ENCODE measurements around the gene DMAP1.

DMAP1 gene

GRCh38 chr1:44236490-44237272, 23.4 kb downstream of the DMAP1 start:
- H3K4me1 ChIP-seq (ENCODE audit: control insufficient read depth in 1 of 2, insufficient read depth in 2 of 2, low read length in 2 of 2): peaks cover 8 to 24% of the 10 kb centered on the region in 2 experiments
- H2AK5ac ChIP-seq (ENCODE audit: low read length): no peak overlapping the region
- H2BK12ac ChIP-seq (ENCODE audit: low read length): no peak overlapping the region
- H4K8ac ChIP-seq (ENCODE audit: low read depth, low read length): no peak overlapping the region
- H3K27ac ChIP-seq (ENCODE audit: low read depth, low read length): no peak overlapping the region
- no peaks in the 10 kb centered on the region for H3K79me2 ChIP-seq (ENCODE audit: control insufficient read depth, insufficient read depth, low read length, poor library complexity)
- no peak overlapping the region for H3K4ac ChIP-seq (ENCODE audit: low read depth, low read length)
- H3K18ac ChIP-seq (ENCODE audit: low read length): no peak overlapping the region
- H3K14ac ChIP-seq (ENCODE audit: low read length): no peak overlapping the region
- H3K79me1 ChIP-seq (ENCODE audit: low read length): no peaks in the 10 kb centered on the region
- H3K9me3 ChIP-seq (ENCODE audit: insufficient read depth, low read depth, low read length): no peaks in the 10 kb centered on the region
- no peak overlapping the region for H3K23ac ChIP-seq (ENCODE audit: low read length)
- no peak overlapping the region for H2AFZ ChIP-seq (ENCODE audit: insufficient read depth, low read length, poor library complexity)
- H4K12ac ChIP-seq (ENCODE audit: low read depth, low read length): no peak overlapping the region
- no peaks in the 10 kb centered on the region for H3K27me3 ChIP-seq (ENCODE audit: insufficient read depth, low read length)
- H2BK120ac ChIP-seq (ENCODE audit: insufficient read depth, low read length, poor library complexity): no peak overlapping the region
- H3K9ac ChIP-seq (ENCODE audit: low read length): no peak overlapping the region
- no peak overlapping the region for H4K91ac ChIP-seq (ENCODE audit: low read depth, low read length)
- H3K36me3 ChIP-seq (ENCODE audit: control insufficient read depth in 1 of 2, insufficient read depth in 2 of 2, low read length in 2 of 2): no peaks in the 10 kb centered on the region
- WGBS (ENCODE audit: extremely low coverage, insufficient coverage, insufficient read length): no CpG with 5 or more reads among the region's 8 CpGs
- no peak overlapping the region for H3K4me3 ChIP-seq (ENCODE audit: low read depth, low read length)
- no peak overlapping the region for H3K4me2 ChIP-seq (ENCODE audit: low read length)
- H2BK5ac ChIP-seq (ENCODE audit: low read depth, low read length, poor library complexity): no peak overlapping the region
- DNase-seq: no peak

GRCh38 chr1:44237721-44238457, 24.6 kb downstream of the DMAP1 start:
- no CpG with 5 or more reads among the region's 33 CpGs for WGBS (ENCODE audit: extremely low coverage, insufficient coverage, insufficient read length)

GRCh38 chr1:44238660-44239059, 25.4 kb downstream of the DMAP1 start:
- H2BK5ac ChIP-seq (ENCODE audit: low read depth, low read length, poor library complexity): no peak overlapping the region
- no peak overlapping the region for H2BK120ac ChIP-seq (ENCODE audit: insufficient read depth, low read length, poor library complexity)
- no peak overlapping the region for H4K8ac ChIP-seq (ENCODE audit: low read depth, low read length)
- no peak overlapping the region for H4K91ac ChIP-seq (ENCODE audit: low read depth, low read length)
- no peak overlapping the region for H3K9ac ChIP-seq (ENCODE audit: low read length)
- peaks cover 0 to 3% of the 10 kb centered on the region in 2 experiments for H3K36me3 ChIP-seq (ENCODE audit: control insufficient read depth in 1 of 2, insufficient read depth in 2 of 2, low read length in 2 of 2)
- H2AFZ ChIP-seq (ENCODE audit: insufficient read depth, low read length, poor library complexity): no peak overlapping the region
- no peak overlapping the region for H3K23ac ChIP-seq (ENCODE audit: low read length)
- peaks cover 8 to 27% of the 10 kb centered on the region in 2 experiments for H3K4me1 ChIP-seq (ENCODE audit: control insufficient read depth in 1 of 2, insufficient read depth in 2 of 2, low read length in 2 of 2)
- H2AK5ac ChIP-seq (ENCODE audit: low read length): no peak overlapping the region
- H2BK12ac ChIP-seq (ENCODE audit: low read length): no peak overlapping the region
- no peak overlapping the region for H4K12ac ChIP-seq (ENCODE audit: low read depth, low read length)
- DNase-seq: no peak
- H3K4me2 ChIP-seq (ENCODE audit: low read length): no peak overlapping the region
- H3K14ac ChIP-seq (ENCODE audit: low read length): no peak overlapping the region
- H3K79me2 ChIP-seq (ENCODE audit: control insufficient read depth, insufficient read depth, low read length, poor library complexity): no peaks in the 10 kb centered on the region
- no peaks in the 10 kb centered on the region for H3K79me1 ChIP-seq (ENCODE audit: low read length)
- no peaks in the 10 kb centered on the region for H3K9me3 ChIP-seq (ENCODE audit: insufficient read depth, low read depth, low read length)
- no peak overlapping the region for H3K18ac ChIP-seq (ENCODE audit: low read length)
- WGBS (ENCODE audit: extremely low coverage, insufficient coverage, insufficient read length): no CpG with 5 or more reads among the region's 4 CpGs
- H3K27ac ChIP-seq (ENCODE audit: low read depth, low read length): no peak overlapping the region
- H3K27me3 ChIP-seq (ENCODE audit: insufficient read depth, low read length): no peaks in the 10 kb centered on the region
- no peak overlapping the region for H3K4ac ChIP-seq (ENCODE audit: low read depth, low read length)
- no peak overlapping the region for H3K4me3 ChIP-seq (ENCODE audit: low read depth, low read length)

More at GRCh38 chr1:44237721-44238457, 24.6 kb downstream of the DMAP1 start:
- Histone ChIP-seq H3K23ac (ENCODE audit: low read length) (no peak overlapping the region), H3K27ac (ENCODE audit: low read depth, low read length) (no peak overlapping the region), H3K9me3 (ENCODE audit: insufficient read depth, low read depth, low read length) (no peaks in the 10 kb centered on the region), H3K18ac (ENCODE audit: low read length) (no peak overlapping the region), H3K9ac (ENCODE audit: low read length) (no peak overlapping the region), H2AFZ (ENCODE audit: insufficient read depth, low read length, poor library complexity) (no peak overlapping the region), H3K4ac (ENCODE audit: low read depth, low read length) (no peak overlapping the region), H3K4me3 (ENCODE audit: low read depth, low read length) (no peak overlapping the region), H2BK12ac (ENCODE audit: low read length) (no peak overlapping the region), H3K36me3 (ENCODE audit: control insufficient read depth in 1 of 2, insufficient read depth in 2 of 2, low read length in 2 of 2) (no peaks in the 10 kb centered on the region), H3K4me1 (ENCODE audit: control insufficient read depth in 1 of 2, insufficient read depth in 2 of 2, low read length in 2 of 2) (peaks cover 8 to 27% of the 10 kb centered on the region in 2 experiments), H4K91ac (ENCODE audit: low read depth, low read length) (no peak overlapping the region), H2BK5ac (ENCODE audit: low read depth, low read length, poor library complexity) (no peak overlapping the region), H2BK120ac (ENCODE audit: insufficient read depth, low read length, poor library complexity) (no peak overlapping the region), H2AK5ac (ENCODE audit: low read length) (no peak overlapping the region), H3K4me2 (ENCODE audit: low read length) (no peak overlapping the region), H3K79me2 (ENCODE audit: control insufficient read depth, insufficient read depth, low read length, poor library complexity) (no peaks in the 10 kb centered on the region), H3K14ac (ENCODE audit: low read length) (no peak overlapping the region), H3K27me3 (ENCODE audit: insufficient read depth, low read length) (no peaks in the 10 kb centered on the region), H4K12ac (ENCODE audit: low read depth, low read length) (no peak overlapping the region), H4K8ac (ENCODE audit: low read depth, low read length) (peak overlapping the region; percentile 22), H3K79me1 (ENCODE audit: low read length) (no peaks in the 10 kb centered on the region)
- DNase-seq: peak in 1 of 2 donors; percentile 36

GRCh38 chr1:44239331-44239960, 26.2 kb downstream of the DMAP1 start:
- H3K9ac ChIP-seq (ENCODE audit: low read length): no peak overlapping the region
- H3K27ac ChIP-seq (ENCODE audit: low read depth, low read length): no peak overlapping the region
- no peak overlapping the region for H4K12ac ChIP-seq (ENCODE audit: low read depth, low read length)
- H3K23ac ChIP-seq (ENCODE audit: low read length): no peak overlapping the region
- no peaks in the 10 kb centered on the region for H3K79me2 ChIP-seq (ENCODE audit: control insufficient read depth, insufficient read depth, low read length, poor library complexity)
- no peak overlapping the region for H3K4ac ChIP-seq (ENCODE audit: low read depth, low read length)
- no peaks in the 10 kb centered on the region for H3K27me3 ChIP-seq (ENCODE audit: insufficient read depth, low read length)
- H3K14ac ChIP-seq (ENCODE audit: low read length): no peak overlapping the region
- no peaks in the 10 kb centered on the region for H3K79me1 ChIP-seq (ENCODE audit: low read length)
- H2BK12ac ChIP-seq (ENCODE audit: low read length): no peak overlapping the region
- no peak overlapping the region for H3K4me2 ChIP-seq (ENCODE audit: low read length)
- H3K36me3 ChIP-seq (ENCODE audit: control insufficient read depth in 1 of 2, insufficient read depth in 2 of 2, low read length in 2 of 2): peaks cover 3 to 5% of the 10 kb centered on the region in 2 experiments
- no peak overlapping the region for H3K18ac ChIP-seq (ENCODE audit: low read length)
- no peak overlapping the region for H2BK5ac ChIP-seq (ENCODE audit: low read depth, low read length, poor library complexity)
- peaks cover 8 to 27% of the 10 kb centered on the region in 2 experiments for H3K4me1 ChIP-seq (ENCODE audit: control insufficient read depth in 1 of 2, insufficient read depth in 2 of 2, low read length in 2 of 2)
- H2BK120ac ChIP-seq (ENCODE audit: insufficient read depth, low read length, poor library complexity): no peak overlapping the region
- DNase-seq: no peak
- H3K9me3 ChIP-seq (ENCODE audit: insufficient read depth, low read depth, low read length): no peaks in the 10 kb centered on the region
- no peak overlapping the region for H2AFZ ChIP-seq (ENCODE audit: insufficient read depth, low read length, poor library complexity)
- no peak overlapping the region for H2AK5ac ChIP-seq (ENCODE audit: low read length)
- WGBS (ENCODE audit: extremely low coverage, insufficient coverage, insufficient read length): no CpG with 5 or more reads among the region's 8 CpGs
- no peak overlapping the region for H4K91ac ChIP-seq (ENCODE audit: low read depth, low read length)
- H3K4me3 ChIP-seq (ENCODE audit: low read depth, low read length): no peak overlapping the region
- H4K8ac ChIP-seq (ENCODE audit: low read depth, low read length): no peak overlapping the region

All from trophoblast cell (in vitro differentiated cells and primary cell).